IMR-90 (cell line): Measurements from ENCODE around the gene ARID4A. TPM values are rescaled to one million over a fixed set of nuclear protein-coding genes. Genes with fewer than 3 reads are reported as not detected.

Experiments used
- ATAC-seq: fragments of 200-7000 bp; cut with Tn5 transposase; 2 replicates; pipeline ENCODE4 v1.9.1; 2020; ENCODE audit warnings: low read depth, mild to moderate bottlenecking, moderate library complexity
- BruUV-seq: library from RNA; stranded (reverse); fragments of 400-500 nt; replicated peaks from 2 replicates; lab custom pipeline; 2021; lab: Mats Ljungman, UMichigan
- CTCF ChIA-PET: fragments of 300-600 bp; formaldehyde crosslinking; extraction: SDS; loops from one replicate; lab custom pipeline; 2021; ENCODE audit warnings: antibody characterized with exemption; lab: Yijun Ruan, JAX
- POLR2A ChIA-PET: fragments of 300-600 bp; sonication (Branson Sonifier 250); formaldehyde crosslinking; loops from one replicate; lab custom pipeline; 2022; ENCODE audit warnings: antibody characterized with exemption; ENCODE audit not compliant: unreplicated experiment; lab: Charles Lee
- DNase-seq: peaks from one replicate; pipeline ENCODE4 v3.0.0; 2013
- H2AFZ ChIP-seq: replicated peaks from 2 replicates; pipeline ENCODE3; 2013; ENCODE audit warnings: low read length, mild to moderate bottlenecking; ENCODE audit not compliant: poor library complexity
- H2AK5ac ChIP-seq: 2 replicates; pipeline ENCODE4 v1.6.1; 2013; ENCODE audit warnings: low read depth, low read length, inconsistent platforms
- H2AK9ac ChIP-seq: replicated peaks from 2 replicates; pipeline ENCODE3; 2013; ENCODE audit warnings: mild to moderate bottlenecking, low read depth, low read length, moderate library complexity; ENCODE audit not compliant: poor library complexity
- H2BK120ac ChIP-seq: 2 replicates; pipeline ENCODE4 v1.6.1; 2013; ENCODE audit warnings: low read depth, low read length, inconsistent platforms
- H2BK15ac ChIP-seq: 3 replicates; pipeline ENCODE4 v1.6.1; 2013; ENCODE audit warnings: low read depth, low read length, inconsistent platforms
- H2BK20ac ChIP-seq: 2 replicates; pipeline ENCODE4 v1.6.1; 2013; ENCODE audit warnings: low read depth, mild to moderate bottlenecking, inconsistent platforms, low read length, moderate library complexity
- H2BK5ac ChIP-seq: 2 replicates; pipeline ENCODE4 v1.6.1; 2013; ENCODE audit warnings: mild to moderate bottlenecking, low read depth, low read length, inconsistent platforms; ENCODE audit not compliant: poor library complexity, severe bottlenecking
- H3K14ac ChIP-seq: replicated peaks from 2 replicates; pipeline ENCODE4 v1.6.1; 2013; ENCODE audit warnings: low read depth, low read length, inconsistent platforms
- H3K18ac ChIP-seq: 2 replicates; pipeline ENCODE4 v1.6.1; 2013; ENCODE audit warnings: low read depth, low read length, control low read depth
- H3K23ac ChIP-seq: 2 replicates; pipeline ENCODE4 v1.6.1; 2013; ENCODE audit warnings: low read depth, low read length, inconsistent platforms
- H3K27ac ChIP-seq: 2 replicates; pipeline ENCODE4 v1.5.1; 2013; ENCODE audit warnings: mild to moderate bottlenecking, control low read depth, low read length; ENCODE audit not compliant: insufficient read depth
- H3K27me3 ChIP-seq: 2 replicates; pipeline ENCODE4 v1.6.1; 2013; ENCODE audit warnings: low read length; ENCODE audit not compliant: control insufficient read depth, insufficient read depth
- H3K36me3 ChIP-seq: 2 replicates; pipeline ENCODE4 v1.6.1; 2013; ENCODE audit warnings: low read length, mixed read lengths; ENCODE audit not compliant: control insufficient read depth, insufficient read depth
- H3K4ac ChIP-seq: 2 replicates; pipeline ENCODE4 v1.6.1; 2013; ENCODE audit warnings: low read depth, low read length, inconsistent platforms
- H3K4me1 ChIP-seq: 2 replicates; pipeline ENCODE4 v1.6.1; 2013; ENCODE audit warnings: low read length, mixed read lengths; ENCODE audit not compliant: control insufficient read depth, insufficient read depth
- H3K4me2 ChIP-seq: 2 replicates; pipeline ENCODE4 v1.6.1; 2013; ENCODE audit warnings: low read depth, mild to moderate bottlenecking, control low read depth, low read length, moderate library complexity
- H3K4me3 ChIP-seq: 2 replicates; pipeline ENCODE4 v1.5.1; 2013; ENCODE audit warnings: low read depth, mild to moderate bottlenecking, control low read depth, low read length, moderate library complexity; ENCODE audit not compliant: insufficient read depth
- H3K56ac ChIP-seq: 2 replicates; pipeline ENCODE4 v1.6.1; 2013; ENCODE audit warnings: low read length, inconsistent platforms; ENCODE audit not compliant: insufficient read depth; ENCODE audit errors: extremely low read depth
- H3K79me1 ChIP-seq, 2 experiments: 2 replicates each; pipeline ENCODE4 v1.6.1; 2013; ENCODE audit warnings: low read length in 2 of 2, inconsistent platforms in 1 of 2, low read depth in 1 of 2
- H3K9ac ChIP-seq: 2 replicates; pipeline ENCODE4 v1.6.1; 2013; ENCODE audit warnings: low read depth, low read length, control low read depth
- H3K9me1 ChIP-seq: 2 replicates; pipeline ENCODE4 v1.6.1; 2013; ENCODE audit warnings: low read length, inconsistent platforms; ENCODE audit not compliant: insufficient read depth
- H3K9me3 ChIP-seq: 2 replicates; pipeline ENCODE4 v1.6.1; 2013; ENCODE audit warnings: low read length; ENCODE audit not compliant: control insufficient read depth, insufficient read depth
- H4K20me1 ChIP-seq: 2 replicates; pipeline ENCODE4 v1.6.1; 2013; ENCODE audit warnings: low read length, inconsistent platforms; ENCODE audit not compliant: insufficient read depth
- H4K5ac ChIP-seq: 2 replicates; pipeline ENCODE4 v1.6.1; 2013; ENCODE audit warnings: mild to moderate bottlenecking, low read depth, low read length, control low read depth
- H4K8ac ChIP-seq, 2 experiments: 2 replicates each; pipeline ENCODE4 v1.6.1; 2013; ENCODE audit warnings: low read depth in 2 of 2, low read length in 2 of 2, control low read depth in 1 of 2, inconsistent platforms in 1 of 2
- H4K91ac ChIP-seq: 2 replicates; pipeline ENCODE4 v1.6.1; 2013; ENCODE audit warnings: low read depth, low read length, inconsistent platforms; ENCODE audit not compliant: insufficient read depth
- BHLHE40 ChIP-seq: fragments of 150-350 bp; IDR thresholded peaks from 2 replicates; pipeline ENCODE4 v1.6.1; 2016; ENCODE audit warnings: mild to moderate bottlenecking, low read depth, low read length
- CEBPB ChIP-seq: IDR thresholded peaks from 2 replicates; pipeline ENCODE4 v1.6.1; 2012; ENCODE audit warnings: low read depth, low read length, improper control_type of control experiment
- CHD1 ChIP-seq: IDR thresholded peaks from 2 replicates; pipeline ENCODE4 v1.6.1; 2012; ENCODE audit warnings: low read depth, low read length, improper control_type of control experiment
- ELK1 ChIP-seq: fragments of 150-350 bp; IDR thresholded peaks from 2 replicates; pipeline ENCODE4 v1.6.1; 2016; ENCODE audit warnings: low read depth, mild to moderate bottlenecking, low read length, moderate library complexity, borderline replicate concordance
- MAFK ChIP-seq: IDR thresholded peaks from 2 replicates; pipeline ENCODE4 v1.6.1; 2012; ENCODE audit warnings: low read depth, low read length, improper control_type of control experiment
- MAZ ChIP-seq: IDR thresholded peaks from 2 replicates; pipeline ENCODE4 v1.6.1; 2012; ENCODE audit warnings: low read depth, mild to moderate bottlenecking, low read length, improper control_type of control experiment, moderate library complexity, borderline replicate concordance
- MXI1 ChIP-seq: IDR thresholded peaks from 2 replicates; pipeline ENCODE4 v1.6.1; 2012; ENCODE audit warnings: low read depth, mild to moderate bottlenecking, low read length, moderate library complexity, borderline replicate concordance
- POLR2A ChIP-seq: IDR thresholded peaks from 2 replicates; pipeline ENCODE4 v1.6.1; 2012; ENCODE audit warnings: mild to moderate bottlenecking, low read depth, low read length
- RAD21 ChIP-seq: IDR thresholded peaks from 2 replicates; pipeline ENCODE4 v1.6.1; 2012; ENCODE audit warnings: low read length, improper control_type of control experiment
- RCOR1 ChIP-seq: IDR thresholded peaks from 2 replicates; pipeline ENCODE4 v1.6.1; 2012; ENCODE audit warnings: mild to moderate bottlenecking, low read length, improper control_type of control experiment; ENCODE audit not compliant: insufficient replicate concordance
- RFX5 ChIP-seq: IDR thresholded peaks from 2 replicates; pipeline ENCODE4 v1.8.0; 2012; ENCODE audit warnings: low read depth, mild to moderate bottlenecking, low read length, moderate library complexity
- SMC3 ChIP-seq: fragments of 150-350 bp; IDR thresholded peaks from 2 replicates; pipeline ENCODE4 v1.6.1; 2016; ENCODE audit warnings: low read depth, mild to moderate bottlenecking, antibody characterized with exemption, low read length, moderate library complexity
- USF2 ChIP-seq: fragments of 150-350 bp; IDR thresholded peaks from 2 replicates; pipeline ENCODE4 v1.6.1; 2017; ENCODE audit warnings: mild to moderate bottlenecking, antibody characterized with exemption, low read length, low read depth
- WGBS, 2 experiments: methylation state at CpG; one replicate each; pipeline versions ENCODE4 v1.1.5 to v1.1.7; 2013; ENCODE audit warnings: missing lambda C conversion rate in 2 of 2; ENCODE audit not compliant: insufficient read length in 1 of 2; ENCODE audit errors: extremely low coverage in 2 of 2; 5-methylcytosine and 5-hydroxymethylcytosine counted together
- dilution Hi-C: fragments of 300-500 bp; cut with HindIII; formaldehyde crosslinking; loops from one replicate; pipeline ENCODE4 v1.14.3; 2018; ENCODE audit warnings: low sequenced_read_pairs; ENCODE audit not compliant: unreplicated experiment
- in situ Hi-C: fragments of 300-500 bp; cut with MboI; formaldehyde crosslinking; loops from 3 replicates; pipeline ENCODE4 v1.14.3; 2019; ENCODE audit warnings: low sequenced_read_pairs, inconsistent platforms, mixed read lengths
- intact Hi-C: fragments of 100-400 bp; cut with micrococcal nuclease; formaldehyde crosslinking; loops from 2 replicates; pipeline ENCODE4 v1.10.0; 2022
- polyA plus RNA-seq, 3 experiments: library from polyadenylated mRNA; depleted of rRNA; stranded (reverse); fragments of >200 nt; gene quantifications; 2 replicates each; pipeline ENCODE4 v1.2.3, GENCODE V29; 2012; ENCODE audit warnings: low replicate concordance in 1 of 3
- total RNA-seq: library from RNA; depleted of rRNA; stranded (reverse); fragments of >200 nt; gene quantifications from 2 replicates; pipeline ENCODE4 v1.2.3, GENCODE V29; 2012
- TF ChIP-seq, protein P1 (sequence below): conservative IDR thresholded peaks from 2 replicates; pipeline ENCODE4 v1.5.1; 2012; ENCODE audit warnings: mild to moderate bottlenecking, low read depth, low read length, improper control_type of control experiment

ARID4A gene
- total and polyA plus RNA-seq, 2 of the 4 experiments (the other 2 are of a cell fraction) = 3.3 to 3.8 TPM

- Histone ChIP-seq H3K79me1 (peaks cover 0 to 2% of the 10 kb centered on the region in 2 experiments; a peak in 1 of 4 replicates), H3K27me3 (no peaks in the 10 kb centered on the region), H3K9ac (no peak overlapping the region), H3K14ac (no peak overlapping the region), H3K4ac (no peak overlapping the region), H2BK5ac (peak overlapping the region; percentile 1), H4K20me1 (no peaks in the 10 kb centered on the region), H4K91ac (no peak overlapping the region), H3K18ac (no peak overlapping the region), H3K23ac (0 out of 2 replicates have a peak overlapping the region, but pooled peaks have one; percentile 3), H3K56ac (no peak overlapping the region), H2AFZ (no peak overlapping the region), H3K4me3 (no peak overlapping the region), H2BK20ac (no peak overlapping the region), H4K8ac (no peak overlapping the region), H3K4me2 (no peak overlapping the region), H3K4me1 (peaks cover 3% of the 10 kb centered on the region; the same call in 1 of the 2 replicates), H2BK15ac (no peak overlapping the region), H2AK9ac (no peak overlapping the region), H3K27ac (no peak overlapping the region), H2AK5ac (no peak overlapping the region), H2BK120ac (no peak overlapping the region), H3K9me1 (no peaks in the 10 kb centered on the region), H3K9me3 (no peaks in the 10 kb centered on the region), H4K5ac (no peak overlapping the region), H3K36me3 (peaks cover 17% of the 10 kb centered on the region)
- ATAC-seq (no peak), DNase-seq (no peak)
- dilution Hi-C loops = no loop called here
- in situ Hi-C loops = no loop called here
- TF ChIP-seq CHD1 (no peak), RCOR1 (no peak), ELK1 (no peak), BHLHE40 (no peak), CEBPB (no peak), SMC3 (no peak), RFX5 (no peak), MAZ (no peak), MAFK (no peak), POLR2A (no peak), RAD21 (no peak), USF2 (no peak), MXI1 (no peak)
- TF ChIP-seq, protein P1, sequence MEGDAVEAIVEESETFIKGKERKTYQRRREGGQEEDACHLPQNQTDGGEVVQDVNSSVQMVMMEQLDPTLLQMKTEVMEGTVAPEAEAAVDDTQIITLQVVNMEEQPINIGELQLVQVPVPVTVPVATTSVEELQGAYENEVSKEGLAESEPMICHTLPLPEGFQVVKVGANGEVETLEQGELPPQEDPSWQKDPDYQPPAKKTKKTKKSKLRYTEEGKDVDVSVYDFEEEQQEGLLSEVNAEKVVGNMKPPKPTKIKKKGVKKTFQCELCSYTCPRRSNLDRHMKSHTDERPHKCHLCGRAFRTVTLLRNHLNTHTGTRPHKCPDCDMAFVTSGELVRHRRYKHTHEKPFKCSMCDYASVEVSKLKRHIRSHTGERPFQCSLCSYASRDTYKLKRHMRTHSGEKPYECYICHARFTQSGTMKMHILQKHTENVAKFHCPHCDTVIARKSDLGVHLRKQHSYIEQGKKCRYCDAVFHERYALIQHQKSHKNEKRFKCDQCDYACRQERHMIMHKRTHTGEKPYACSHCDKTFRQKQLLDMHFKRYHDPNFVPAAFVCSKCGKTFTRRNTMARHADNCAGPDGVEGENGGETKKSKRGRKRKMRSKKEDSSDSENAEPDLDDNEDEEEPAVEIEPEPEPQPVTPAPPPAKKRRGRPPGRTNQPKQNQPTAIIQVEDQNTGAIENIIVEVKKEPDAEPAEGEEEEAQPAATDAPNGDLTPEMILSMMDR = no peak
- CTCF ChIA-PET = no interaction called here
- POLR2A ChIA-PET = no interaction called here
- no CpG with 5 or more reads among the region's 2 CpGs for WGBS, 2 experiments
- intact Hi-C loops = loop anchor here (5.0 kb wide), 1 partner anchor 53 kb away; no protein-coding TSS in a partner anchor
- no TSS peak for BruUV-seq
Observed at GRCh38 chr14:58354808-58355207, 56.5 kb downstream of the ARID4A start.
